Activated naive CD4-positive, alpha-beta T cell treated with anti-CD3 and anti-CD28 coated beads, Interleukin-2, amount 10 ng/mL, durations not matched to agents 7 days and 5 days (primary cell): ENCODE results near the gene UTS2R.
A peak's percentile ranks its signal among the peaks of the same experiment; 100 is the strongest.

ENCODE experiments used
- CTCF ChIA-PET: fragments of 350-600 bp; sonication (Branson Sonifier 250); formaldehyde crosslinking; loops from one replicate; lab custom pipeline; 2021; ENCODE audit warnings: antibody characterized with exemption; lab: Charles Lee
- DNase-seq: peaks from one replicate; pipeline ENCODE4 v3.0.0-alpha.2; 2020
- H3K27ac Mint-ChIP-seq: one replicate; pipeline ENCODE4 v1.8.0; 2021; ENCODE audit warnings: mild to moderate bottlenecking, moderate library complexity, mixed read lengths
- H3K27me3 Mint-ChIP-seq: one replicate; pipeline ENCODE4 v1.8.0; 2021; ENCODE audit warnings: mild to moderate bottlenecking, mixed read lengths
- H3K36me3 Mint-ChIP-seq: one replicate; pipeline ENCODE4 v1.8.0; 2021; ENCODE audit warnings: mixed read lengths
- H3K4me1 Mint-ChIP-seq: one replicate; pipeline ENCODE4 v1.8.0; 2021; ENCODE audit warnings: mixed read lengths
- H3K4me3 Mint-ChIP-seq: one replicate; pipeline ENCODE4 v1.8.0; 2021; ENCODE audit warnings: mild to moderate bottlenecking, moderate library complexity, mixed read lengths
- H3K9me3 Mint-ChIP-seq: one replicate; pipeline ENCODE4 v1.8.0; 2021; ENCODE audit warnings: mixed read lengths

The UTS2R gene

GRCh38 chr17:82330322-82331239 lies 41.0 kb upstream of the UTS2R start:
- Mint-ChIP-seq H3K36me3 (peaks cover 2% of the 10 kb centered on the region), H3K4me3 (no peak overlapping the region), H3K9me3 (no peaks in the 10 kb centered on the region), H3K27me3 (peaks cover 50% of the 10 kb centered on the region), H3K27ac (no peak overlapping the region), H3K4me1 (peaks cover 30% of the 10 kb centered on the region)
- no peak for DNase-seq
- CTCF ChIA-PET, result interaction anchor here (0.8 to 2.0 kb wide), 2 partner anchors 10 to 30 kb away, joined by 4 to 7 read pairs; no protein-coding TSS in a partner anchor

- no peaks in the 10 kb centered on the region for H3K9me3 Mint-ChIP-seq
- no peak for DNase-seq
- H3K4me3 Mint-ChIP-seq, result no peak overlapping the region
- H3K36me3 Mint-ChIP-seq, result peaks cover 2% of the 10 kb centered on the region
- CTCF ChIA-PET, result interaction anchor here (0.8 kb wide), 1 partner anchor 31 kb away, joined by 4 read pairs; no protein-coding TSS in a partner anchor
- H3K27ac Mint-ChIP-seq, result no peak overlapping the region
- H3K4me1 Mint-ChIP-seq, result peaks cover 37% of the 10 kb centered on the region
- H3K27me3 Mint-ChIP-seq, result peaks cover 50% of the 10 kb centered on the region
Observed at GRCh38 chr17:82331345-82331939, 40.1 kb upstream of the UTS2R start.

GRCh38 chr17:82332669-82333278 lies 38.8 kb upstream of the UTS2R start:
- peak overlapping the region; percentile 49 for H3K27ac Mint-ChIP-seq
- H3K4me1 Mint-ChIP-seq, result peaks cover 39% of the 10 kb centered on the region
- H3K9me3 Mint-ChIP-seq, result no peaks in the 10 kb centered on the region
- CTCF ChIA-PET, result interaction anchor here (1.4 to 1.8 kb wide), 3 partner anchors 11 to 32 kb away, joined by 4 to 5 read pairs (median 4); no protein-coding TSS in a partner anchor
- H3K4me3 Mint-ChIP-seq, result peak overlapping the region; percentile 78
- H3K27me3 Mint-ChIP-seq, result peaks cover 50% of the 10 kb centered on the region
- no peak for DNase-seq
- H3K36me3 Mint-ChIP-seq, result peaks cover 2% of the 10 kb centered on the region

GRCh38 chr17:82333279-82334171 lies 38.0 kb upstream of the UTS2R start, which contains the start of gene SECTM1:
SECTM1 (minus strand) TSS chr17:82333766; CDS start chr17:82327240, 6,526 bp downstream.
- H3K36me3 Mint-ChIP-seq, result peaks cover 2% of the 10 kb centered on the region
- peaks cover 53% of the 10 kb centered on the region for H3K27me3 Mint-ChIP-seq
- H3K27ac Mint-ChIP-seq, result peak within 1 kb of the TSS; percentile 95
- H3K4me1 Mint-ChIP-seq, result peaks cover 39% of the 10 kb centered on the region
- CTCF ChIA-PET, result interaction anchor here (1.4 to 1.8 kb wide), 3 partner anchors 10 to 33 kb away, joined by 4 to 5 read pairs (median 4); no protein-coding TSS in a partner anchor
- peak; percentile 47 for DNase-seq
- H3K4me3 Mint-ChIP-seq, result peak within 1 kb of the TSS; percentile 96
- no peaks in the 10 kb centered on the region for H3K9me3 Mint-ChIP-seq

GRCh38 chr17:82334204-82334621 lies 37.4 kb upstream of the UTS2R start:
- peak overlapping the region; percentile 96 for H3K4me3 Mint-ChIP-seq
- peaks cover 2% of the 10 kb centered on the region for H3K36me3 Mint-ChIP-seq
- peaks cover 60% of the 10 kb centered on the region for H3K27me3 Mint-ChIP-seq
- peaks cover 39% of the 10 kb centered on the region for H3K4me1 Mint-ChIP-seq
- peak overlapping the region; percentile 95 for H3K27ac Mint-ChIP-seq
- no peaks in the 10 kb centered on the region for H3K9me3 Mint-ChIP-seq
- no peak for DNase-seq
- CTCF ChIA-PET, result interaction anchor here (1.4 to 1.6 kb wide), 2 partner anchors 10 to 33 kb away, joined by 4 to 5 read pairs; no protein-coding TSS in a partner anchor

GRCh38 chr17:82334622-82335394 lies 36.8 kb upstream of the UTS2R start:
- H3K9me3 Mint-ChIP-seq, result no peaks in the 10 kb centered on the region
- H3K27me3 Mint-ChIP-seq, result peaks cover 65% of the 10 kb centered on the region
- peak overlapping the region; percentile 96 for H3K4me3 Mint-ChIP-seq
- peak; percentile 58 for DNase-seq
- peaks cover 2% of the 10 kb centered on the region for H3K36me3 Mint-ChIP-seq
- H3K4me1 Mint-ChIP-seq, result peaks cover 39% of the 10 kb centered on the region
- CTCF ChIA-PET, result no interaction called here
- H3K27ac Mint-ChIP-seq, result peak overlapping the region; percentile 95

GRCh38 chr17:82338858-82339633 lies 32.5 kb upstream of the UTS2R start:
- Mint-ChIP-seq H3K27ac (no peak overlapping the region), H3K36me3 (peaks cover 2% of the 10 kb centered on the region), H3K27me3 (peaks cover 46% of the 10 kb centered on the region), H3K9me3 (peaks cover 2% of the 10 kb centered on the region), H3K4me3 (no peak overlapping the region), H3K4me1 (peaks cover 23% of the 10 kb centered on the region)
- DNase-seq, result no peak
- CTCF ChIA-PET, result interaction anchor here (0.7 to 1.3 kb wide), 2 partner anchors 18 to 96 kb away, joined by 3 read pairs; no protein-coding TSS in a partner anchor

GRCh38 chr17:82339634-82340580 lies 31.7 kb upstream of the UTS2R start:
- peaks cover 2% of the 10 kb centered on the region for H3K9me3 Mint-ChIP-seq
- CTCF ChIA-PET, result no interaction called here
- no peak overlapping the region for H3K4me3 Mint-ChIP-seq
- H3K27ac Mint-ChIP-seq, result no peak overlapping the region
- H3K36me3 Mint-ChIP-seq, result peaks cover 1% of the 10 kb centered on the region
- peaks cover 43% of the 10 kb centered on the region for H3K27me3 Mint-ChIP-seq
- no peak for DNase-seq
- H3K4me1 Mint-ChIP-seq, result peaks cover 15% of the 10 kb centered on the region

- peaks cover 2% of the 10 kb centered on the region for H3K9me3 Mint-ChIP-seq
- H3K27ac Mint-ChIP-seq, result no peak overlapping the region
- no peaks in the 10 kb centered on the region for H3K36me3 Mint-ChIP-seq
- H3K27me3 Mint-ChIP-seq, result peaks cover 48% of the 10 kb centered on the region
- H3K4me3 Mint-ChIP-seq, result no peak overlapping the region
- CTCF ChIA-PET, result no interaction called here
- DNase-seq, result no peak
- H3K4me1 Mint-ChIP-seq, result peaks cover 7% of the 10 kb centered on the region
Observed at GRCh38 chr17:82342361-82343079, 29.0 kb upstream of the UTS2R start.

GRCh38 chr17:82343560-82343959 lies 28.0 kb upstream of the UTS2R start:
- Mint-ChIP-seq H3K27ac (no peak overlapping the region), H3K36me3 (no peaks in the 10 kb centered on the region), H3K4me3 (no peak overlapping the region), H3K4me1 (peaks cover 7% of the 10 kb centered on the region), H3K27me3 (peaks cover 52% of the 10 kb centered on the region), H3K9me3 (peaks cover 2% of the 10 kb centered on the region)
- DNase-seq, result no peak
- CTCF ChIA-PET, result interaction anchor here (0.8 to 1.5 kb wide), 2 partner anchors 9 to 10 kb away, joined by 3 to 4 read pairs; partner anchors contain the start of gene SECTM1
